ENCODE results near the gene PIK3R2. TPM values are rescaled to one million over a fixed set of nuclear protein-coding genes. Genes with fewer than 3 reads are reported as not detected.
A peak's percentile ranks its signal among the peaks of the same experiment; 100 is the strongest.

The PIK3R2 gene
- total RNA-seq, 4 donors from 2014 or later = 8.3 to 39.4 (median 32.2) TPM

DNA sequence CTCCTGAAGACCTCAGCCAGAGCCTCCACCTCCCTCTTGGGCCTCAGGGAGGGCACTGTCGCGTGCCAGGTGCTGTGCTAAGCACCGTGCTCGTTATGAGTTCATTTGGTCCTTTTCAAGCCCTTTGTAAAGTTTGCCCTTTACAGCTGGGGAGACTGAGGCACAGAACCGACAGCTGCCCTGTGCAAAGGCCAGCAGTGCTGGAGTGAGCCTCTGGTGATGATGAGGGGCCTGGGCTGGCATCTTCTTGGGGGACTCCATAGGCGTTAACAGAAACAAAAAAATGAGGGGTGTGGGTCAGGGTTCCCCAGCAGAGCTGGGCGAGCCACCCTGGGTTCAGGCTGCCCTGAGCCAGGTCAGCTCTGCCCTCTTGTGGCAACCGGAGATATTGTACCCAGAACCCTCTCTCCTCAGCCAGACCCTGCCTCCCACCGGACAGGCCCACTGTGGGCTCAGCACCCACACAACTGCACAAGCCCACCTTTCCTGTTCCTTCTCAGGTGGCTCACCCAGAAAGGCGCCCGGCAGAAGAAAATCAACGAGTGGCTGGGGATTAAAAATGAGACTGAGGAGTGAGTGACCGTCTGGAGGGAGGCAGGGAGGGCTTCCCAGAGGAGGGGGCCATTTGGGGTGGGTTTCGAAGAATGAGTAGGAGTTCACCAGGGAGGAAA is 15.1 kb downstream of the PIK3R2 start:
- no peak overlapping the region for H3K4me3 ChIP-seq (ENCODE audit: low read depth, poor library complexity, severe bottlenecking)
- TF ChIP-seq CTCF (IDR thresholded peaks at IDR 0.05) (no peak), POLR2A (IDR thresholded peaks at IDR 0.05) (no peak)
- intact Hi-C loops (cut with DNase I; ENCODE audit: low total_unique reads) = loop anchor here (2.0 to 10.0 kb wide), 2 partner anchors 53 to 81 kb away; no protein-coding TSS in a partner anchor
- 70 to 71% methylated on average over 14 of the region's 14 CpGs for WGBS, 2 donors
- no peak for DNase-seq (ENCODE audit: low spot score in 2 of 2)

GRCh38 chr19:18168673-18169381 is 15.9 kb downstream of the PIK3R2 start:
- 94 to 96% methylated on average over 66 of the region's 66 CpGs for WGBS, 2 donors
- no peak for DNase-seq (ENCODE audit: low spot score in 2 of 2)
- intact Hi-C loops (cut with DNase I; ENCODE audit: low total_unique reads) = loop anchor here (2.0 to 10.0 kb wide), 2 partner anchors 54 to 80 kb away; no protein-coding TSS in a partner anchor
- no peak overlapping the region for H3K4me3 ChIP-seq (ENCODE audit: low read depth, poor library complexity, severe bottlenecking)
- TF ChIP-seq POLR2A (IDR thresholded peaks at IDR 0.05) (no peak), CTCF (IDR thresholded peaks at IDR 0.05) (no peak)

DNA sequence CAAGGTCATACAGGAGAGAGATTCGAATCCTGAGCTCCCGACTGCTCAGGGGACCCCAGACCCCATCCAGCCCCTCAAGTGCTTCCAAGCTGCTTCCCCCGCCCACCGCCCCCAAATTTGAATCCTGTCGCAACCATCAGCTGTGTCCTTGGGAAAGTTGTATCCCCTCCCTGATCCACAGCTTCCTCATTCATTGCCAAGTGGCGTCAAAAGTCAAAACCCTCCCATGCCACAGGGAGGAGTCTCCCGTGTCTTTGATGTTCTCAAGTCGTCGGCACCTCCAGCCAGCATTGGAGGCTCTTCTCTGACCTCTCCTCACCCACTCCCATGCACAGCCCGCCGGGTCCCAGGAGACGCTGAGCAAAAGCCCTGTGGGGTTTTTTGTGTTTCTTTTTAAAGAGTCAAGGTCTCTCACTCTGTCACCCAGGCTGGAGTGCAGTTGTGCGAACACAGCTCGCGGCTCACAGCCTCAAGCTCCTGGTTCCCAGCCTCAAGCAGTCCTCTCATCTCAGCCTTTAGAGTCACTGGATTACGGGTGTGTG is 17.8 kb downstream of the PIK3R2 start:
- WGBS, 2 donors = 49 to 51% methylated on average over 16 of the region's 16 CpGs
- no peak overlapping the region for H3K4me3 ChIP-seq (ENCODE audit: low read depth, poor library complexity, severe bottlenecking)
- peak in 1 of 2 donors; percentile 89 for DNase-seq (ENCODE audit: low spot score in 2 of 2)
- intact Hi-C loops (cut with DNase I; ENCODE audit: low total_unique reads) = no loop called here
- TF ChIP-seq POLR2A (IDR thresholded peaks at IDR 0.05) (no peak), CTCF (IDR thresholded peaks at IDR 0.05) (no peak)

DNA sequence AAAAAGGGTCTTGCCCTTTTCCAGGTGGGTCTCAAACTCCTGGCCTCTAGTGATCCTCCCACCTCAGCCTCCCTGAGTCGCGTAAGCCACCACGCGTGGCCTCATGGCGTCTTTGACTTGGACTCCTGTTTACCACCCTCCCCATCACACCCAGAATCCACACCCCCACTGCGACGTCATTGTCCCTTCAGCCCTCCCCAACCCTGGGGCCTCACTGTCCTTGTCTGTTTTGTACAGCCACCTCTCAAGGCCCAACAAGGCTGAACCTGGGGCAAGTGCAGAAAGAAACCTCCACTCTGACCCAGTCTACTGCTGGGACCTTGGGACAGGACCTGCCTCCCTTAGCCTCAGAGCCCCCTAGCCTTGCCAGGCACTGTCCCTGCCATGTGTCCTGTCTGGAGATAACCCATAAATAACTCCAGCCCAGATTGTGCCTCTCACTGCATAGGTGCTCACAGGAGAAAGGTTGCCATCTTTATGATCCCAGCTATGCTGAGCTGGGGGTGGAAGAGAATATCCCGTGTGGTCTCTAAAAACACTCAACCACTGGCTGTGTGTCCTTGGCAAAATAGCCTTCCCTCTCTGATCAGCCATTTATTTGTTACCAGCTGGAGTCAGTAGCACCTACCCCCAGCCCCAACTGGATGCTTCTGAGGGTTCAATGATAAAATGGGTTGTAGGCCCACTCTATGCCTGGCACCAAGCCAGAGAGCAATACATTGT is 18.8 kb downstream of the PIK3R2 start:
- no peak for DNase-seq (ENCODE audit: low spot score in 2 of 2)
- no peak overlapping the region for H3K4me3 ChIP-seq (ENCODE audit: low read depth, poor library complexity, severe bottlenecking)
- no peak for TF ChIP-seq POLR2A (IDR thresholded peaks at IDR 0.05)
- no peak for TF ChIP-seq CTCF (IDR thresholded peaks at IDR 0.05)
- intact Hi-C loops (cut with DNase I; ENCODE audit: low total_unique reads) = no loop called here
- WGBS, 2 donors = 83 to 87% methylated on average over 8 of the region's 8 CpGs

- intact Hi-C loops (cut with DNase I; ENCODE audit: low total_unique reads) = no loop called here
- 81 to 84% methylated on average over 7 of the region's 7 CpGs for WGBS, 2 donors
- H3K4me3 ChIP-seq (ENCODE audit: low read depth, poor library complexity, severe bottlenecking) = no peak overlapping the region
- DNase-seq (ENCODE audit: low spot score in 2 of 2) = no peak
- no peak for TF ChIP-seq POLR2A (IDR thresholded peaks at IDR 0.05)
- TF ChIP-seq CTCF (IDR thresholded peaks at IDR 0.05) = no peak
Measured at GRCh38 chr19:18172331-18173053, 19.5 kb downstream of the PIK3R2 start.
